Heart left ventricle (tissue), 13 donors: ENCODE data around the gene FDXR.
"Not testable (repeated sequence)": the region's sequence is repeated elsewhere in the genome, so short reads cannot be mapped to it uniquely, and the experiment has no call there.

Source experiments
- CTCF ChIP-seq, 12 donors: fragments of 200-600 bp; sonication (generic) in 4 of 12; IDR thresholded peaks; one replicate each; pipeline versions ENCODE4 v1.5.0 to v1.8.0; 2018 to 2022; ENCODE audit warnings: antibody characterized with exemption in 12 of 12, mild to moderate bottlenecking in 5 of 12
- POLR2A ChIP-seq, 2 donors: fragments of 450-650 bp; IDR thresholded peaks; one replicate each; pipeline ENCODE4 v1.6.1; 2017; ENCODE audit warnings: antibody characterized with exemption in 2 of 2, mild to moderate bottlenecking in 2 of 2, moderate library complexity in 2 of 2
- donor health status: ischemic (EF 13 %, LVEDD 7.1; RV severe dilation, severe dysfunction).
- donor health status: DM: no; HTN: yes; CAD: no.
- donor health status: DM: no; HTN: no; CAD: no.
- donor health status: ischemic (EF 25% LVEDD 6.9; RV normal size, moderate dysfunction).
- donor health status: ischemic (EF 25% LVEDD 5.7; RV mildly dilated, moderate dysfunction).
- donor health status: ischemic (EF 35%, LVEDD 5.7; RV mildly dilated, moderate dysfunction).
- donor health status: nonischemic (EF 11% LVEDD 7.7; RV severe dilation, severe dysfunction).
- donor health status: DM: yes; HTN: yes; CAD: no.
- donor health status: PGD.
- donor health status: ischemic (EF 29% LVEDD 5.4; RV normal size, mild dysfunction).
- donor health status: nonischemic (EF 23%, LVEDD 6.1; RV moderate dilation, normal function).

DNA sequence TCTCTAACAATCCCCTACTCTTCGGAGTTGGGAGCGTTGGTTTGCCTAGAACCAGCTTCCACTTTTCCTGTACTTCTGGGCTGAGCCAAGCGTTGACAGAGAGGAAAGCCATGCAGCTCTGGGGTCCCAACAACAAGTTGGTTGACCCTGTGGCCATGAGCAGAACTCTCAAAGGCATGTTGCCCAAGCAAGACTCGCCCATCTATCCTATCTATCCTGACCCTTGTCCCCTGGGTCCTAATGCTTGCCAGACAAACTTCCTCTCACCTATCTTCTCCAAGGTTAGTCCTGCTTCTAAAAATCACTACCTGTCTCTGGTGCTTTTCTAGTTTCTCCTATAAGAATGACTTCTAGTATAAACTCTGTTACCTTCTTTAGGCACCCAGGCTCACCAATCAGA lies 36.3 kb upstream of the FDXR start:
- TF ChIP-seq CTCF, POLR2A (IDR thresholded peaks at IDR 0.05): not testable (repeated sequence)
